ENCODE results near the gene TAF7L.
"Not testable (repeated sequence)": the region's sequence is repeated elsewhere in the genome, so short reads cannot be mapped to it uniquely, and the experiment has no call there.

The TAF7L gene

GRCh38 chrX:101290957-101291603 is at the start of gene TAF7L:
TSS of gene TAF7L (minus strand) at chrX:101291334. CDS start at chrX:101287543, 3,791 bp downstream.
- DNase-seq (ENCODE audit: low read depth in 2 of 2), result no peak

- DNase-seq (ENCODE audit: low read depth in 2 of 2), result no peak
Measured at GRCh38 chrX:101337776-101338271, 46.7 kb upstream of the TAF7L start.

- not testable (repeated sequence) for DNase-seq (ENCODE audit: low read depth in 2 of 2)
Measured at GRCh38 chrX:101334310-101334709, 43.2 kb upstream of the TAF7L start.

- DNase-seq (ENCODE audit: low read depth in 2 of 2), result not testable (repeated sequence)
Measured at GRCh38 chrX:101326600-101326999, 35.5 kb upstream of the TAF7L start.

- DNase-seq (ENCODE audit: low read depth in 2 of 2), result no peak
Measured at GRCh38 chrX:101303790-101304189, 12.7 kb upstream of the TAF7L start.

GRCh38 chrX:101295603-101296002 is 4.5 kb upstream of the TAF7L start:
- DNase-seq (ENCODE audit: low read depth in 2 of 2), result not testable (repeated sequence)

GRCh38 chrX:101287402-101287801 is 3.7 kb downstream of the TAF7L start:
- DNase-seq (ENCODE audit: low read depth in 2 of 2), result no peak

- DNase-seq (ENCODE audit: low read depth in 2 of 2), result no peak
Measured at GRCh38 chrX:101276238-101276637, 14.9 kb downstream of the TAF7L start.

- no peak for DNase-seq (ENCODE audit: low read depth in 2 of 2)
Measured at GRCh38 chrX:101274198-101274597, 16.9 kb downstream of the TAF7L start.

- DNase-seq (ENCODE audit: low read depth in 2 of 2), result no peak
Measured at GRCh38 chrX:101265869-101266428, 25.2 kb downstream of the TAF7L start.

GRCh38 chrX:101263766-101264165 is 27.4 kb downstream of the TAF7L start:
- no peak for DNase-seq (ENCODE audit: low read depth in 2 of 2)

- no peak for DNase-seq (ENCODE audit: low read depth in 2 of 2)
Measured at GRCh38 chrX:101262590-101262989, 28.5 kb downstream of the TAF7L start.

- DNase-seq (ENCODE audit: low read depth in 2 of 2), result no peak
Measured at GRCh38 chrX:101260435-101260834, 30.7 kb downstream of the TAF7L start.

GRCh38 chrX:101258259-101258581 is 32.9 kb downstream of the TAF7L start:
- DNase-seq (ENCODE audit: low read depth in 2 of 2), result no peak

GRCh38 chrX:101257448-101258258 is 33.5 kb downstream of the TAF7L start:
- DNase-seq (ENCODE audit: low read depth in 2 of 2), result no peak

- DNase-seq (ENCODE audit: low read depth in 2 of 2), result no peak
Measured at GRCh38 chrX:101252634-101253033, 38.5 kb downstream of the TAF7L start.

GRCh38 chrX:101241531-101241930 is 49.6 kb downstream of the TAF7L start:
- DNase-seq (ENCODE audit: low read depth in 2 of 2), result no peak

GRCh38 chrX:101237041-101237440 is 54.1 kb downstream of the TAF7L start:
- DNase-seq (ENCODE audit: low read depth in 2 of 2), result no peak

GRCh38 chrX:101232316-101232715 is 58.8 kb downstream of the TAF7L start:
- DNase-seq (ENCODE audit: low read depth in 2 of 2), result no peak

GRCh38 chrX:101231080-101231479 is 60.1 kb downstream of the TAF7L start:
- DNase-seq (ENCODE audit: low read depth in 2 of 2), result no peak

GRCh38 chrX:101230636-101231035 is 60.5 kb downstream of the TAF7L start:
- DNase-seq (ENCODE audit: low read depth in 2 of 2), result no peak

- DNase-seq (ENCODE audit: low read depth in 2 of 2), result no peak
Measured at GRCh38 chrX:101229170-101229569, 62.0 kb downstream of the TAF7L start.

- no peak for DNase-seq (ENCODE audit: low read depth in 2 of 2)
Measured at GRCh38 chrX:101223226-101223625, 67.9 kb downstream of the TAF7L start.

All from stimulated activated CD4-positive, alpha-beta T cell treated with anti-CD3 and anti-CD28 coated beads, Interleukin-15, amount 100 ng/mL, for 48 hours (primary cell).